ENCODE data around the gene CDC42BPB. TPM values are rescaled to one million over a fixed set of nuclear protein-coding genes. Genes with fewer than 3 reads are reported as not detected.

The CDC42BPB gene
- total and polyA plus RNA-seq, 2 of the 13 experiments (the other 11 are each of a cell fraction or from before 2014, with no cell fraction given), result 19.7 to 32.3 TPM

GRCh38 chr14:103094406-103095209, 37.3 kb upstream of the CDC42BPB start, which contains the start of gene EXOC3L4 (continued):
- TF ChIP-seq, protein P1, sequence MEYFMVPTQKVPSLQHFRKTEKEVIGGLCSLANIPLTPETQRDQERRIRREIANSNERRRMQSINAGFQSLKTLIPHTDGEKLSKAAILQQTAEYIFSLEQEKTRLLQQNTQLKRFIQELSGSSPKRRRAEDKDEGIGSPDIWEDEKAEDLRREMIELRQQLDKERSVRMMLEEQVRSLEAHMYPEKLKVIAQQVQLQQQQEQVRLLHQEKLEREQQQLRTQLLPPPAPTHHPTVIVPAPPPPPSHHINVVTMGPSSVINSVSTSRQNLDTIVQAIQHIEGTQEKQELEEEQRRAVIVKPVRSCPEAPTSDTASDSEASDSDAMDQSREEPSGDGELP (IDR thresholded peaks at IDR 0.05; ENCODE audit: borderline replicate concordance, low read depth), result peak; percentile 84
- TF ChIP-seq ZNF326 (CRISPR knock-in tag; IDR thresholded peaks at IDR 0.05; ENCODE audit: borderline replicate concordance) (no peak), SCMH1 (CRISPR knock-in tag; IDR thresholded peaks at IDR 0.05; ENCODE audit: borderline replicate concordance) (no peak), GATA4 (IDR thresholded peaks at IDR 0.05; ENCODE audit: borderline replicate concordance, low read depth) (peak; percentile 38; the same call in 1 of the 2 replicates), ZNF142 (CRISPR knock-in tag; IDR thresholded peaks at IDR 0.05) (0 out of 2 replicates have a peak, but pooled peaks have one; percentile 46), RFX3 (CRISPR knock-in tag; IDR thresholded peaks at IDR 0.05) (no peak), TCF12 (IDR thresholded peaks at IDR 0.05) (no peak), TCF12 (CRISPR knock-in tag; IDR thresholded peaks at IDR 0.05) (no peak), RFXAP (CRISPR knock-in tag; IDR thresholded peaks at IDR 0.05; ENCODE audit: borderline replicate concordance) (peak; percentile 50; the same call in 1 of the 2 replicates), SNAPC2 (CRISPR knock-in tag; IDR thresholded peaks at IDR 0.05) (0 out of 2 replicates have a peak, but pooled peaks have one; percentile 38), ELF3 (CRISPR knock-in tag; IDR thresholded peaks at IDR 0.05) (peak; percentile 63; the same call in 1 of the 2 replicates), HMG20B (CRISPR knock-in tag; conservative IDR thresholded peaks at IDR 0.05) (no peak), ZNF569 (CRISPR knock-in tag; IDR thresholded peaks at IDR 0.05; ENCODE audit: borderline replicate concordance) (no peak), POLR2G (IDR thresholded peaks at IDR 0.05; ENCODE audit: low read depth, low read length) (peak; percentile 80), SIX1 (CRISPR knock-in tag; IDR thresholded peaks at IDR 0.05; ENCODE audit: borderline replicate concordance) (no peak), RBFOX2 (IDR thresholded peaks at IDR 0.05; ENCODE audit: low read depth, low read length) (peak; percentile 73), ZNF747 (CRISPR knock-in tag; IDR thresholded peaks at IDR 0.05; ENCODE audit: borderline replicate concordance) (peak; percentile 27; the same call in 1 of the 2 replicates), ARID4A (CRISPR knock-in tag; IDR thresholded peaks at IDR 0.05; ENCODE audit: borderline replicate concordance) (peak; percentile 76; the same call in 1 of the 2 replicates)
